ENCODE results near the gene TBC1D16. TPM values are rescaled to one million over a fixed set of nuclear protein-coding genes. Genes with fewer than 3 reads are reported as not detected.

TBC1D16 gene
- total RNA-seq, 1 experiment from 2014 or later: 21.1 TPM

DNA sequence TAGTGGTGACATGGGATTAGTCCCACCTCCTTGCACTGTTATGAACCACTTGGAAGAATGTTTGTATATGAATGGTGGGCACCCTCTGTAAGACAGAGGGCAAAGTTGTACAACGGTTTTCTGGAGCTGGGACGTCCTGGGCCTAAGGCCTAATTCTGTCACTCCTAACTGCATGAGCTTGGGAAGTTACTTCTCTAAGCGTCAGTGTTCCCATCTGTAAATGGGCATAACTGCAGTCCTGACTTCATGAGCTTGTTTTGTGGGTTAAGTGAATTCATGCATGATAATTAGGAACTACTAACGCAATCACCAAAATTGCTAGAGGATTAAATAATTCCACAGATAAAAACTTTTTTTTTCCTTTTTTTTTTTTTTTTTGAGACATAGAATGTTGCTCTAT lies 1.8 kb downstream of the TBC1D16 start:
- no peak overlapping the region for H3K27ac Mint-ChIP-seq (ENCODE audit: low read depth, unreplicated experiment)
- intact Hi-C loops (cut with micrococcal nuclease): no loop called here
- BruUV-seq (replicated peaks): no TSS peak
- H3K9me3 Mint-ChIP-seq (ENCODE audit: unreplicated experiment): no peaks in the 10 kb centered on the region
- POLR2A ChIA-PET: interaction anchor here (1.0 to 1.9 kb wide), 4 partner anchors 12 to 26 kb away, joined by 3 to 9 read pairs (median 5); no protein-coding TSS in a partner anchor
- TF ChIP-seq, protein P1, sequence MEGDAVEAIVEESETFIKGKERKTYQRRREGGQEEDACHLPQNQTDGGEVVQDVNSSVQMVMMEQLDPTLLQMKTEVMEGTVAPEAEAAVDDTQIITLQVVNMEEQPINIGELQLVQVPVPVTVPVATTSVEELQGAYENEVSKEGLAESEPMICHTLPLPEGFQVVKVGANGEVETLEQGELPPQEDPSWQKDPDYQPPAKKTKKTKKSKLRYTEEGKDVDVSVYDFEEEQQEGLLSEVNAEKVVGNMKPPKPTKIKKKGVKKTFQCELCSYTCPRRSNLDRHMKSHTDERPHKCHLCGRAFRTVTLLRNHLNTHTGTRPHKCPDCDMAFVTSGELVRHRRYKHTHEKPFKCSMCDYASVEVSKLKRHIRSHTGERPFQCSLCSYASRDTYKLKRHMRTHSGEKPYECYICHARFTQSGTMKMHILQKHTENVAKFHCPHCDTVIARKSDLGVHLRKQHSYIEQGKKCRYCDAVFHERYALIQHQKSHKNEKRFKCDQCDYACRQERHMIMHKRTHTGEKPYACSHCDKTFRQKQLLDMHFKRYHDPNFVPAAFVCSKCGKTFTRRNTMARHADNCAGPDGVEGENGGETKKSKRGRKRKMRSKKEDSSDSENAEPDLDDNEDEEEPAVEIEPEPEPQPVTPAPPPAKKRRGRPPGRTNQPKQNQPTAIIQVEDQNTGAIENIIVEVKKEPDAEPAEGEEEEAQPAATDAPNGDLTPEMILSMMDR (IDR thresholded peaks at IDR 0.05; ENCODE audit: unreplicated experiment): no peak
- H3K4me3 Mint-ChIP-seq (ENCODE audit: unreplicated experiment): peak overlapping the region; percentile 16
- CTCF ChIA-PET: interaction anchor here (0.9 to 2.6 kb wide), 3 partner anchors 26 to 177 kb away, joined by 6 to 23 read pairs (median 13); no protein-coding TSS in a partner anchor
- H3K36me3 Mint-ChIP-seq (ENCODE audit: insufficient read depth, unreplicated experiment): peaks cover 24% of the 10 kb centered on the region
- H3K27me3 Mint-ChIP-seq (ENCODE audit: insufficient read depth, unreplicated experiment): no peaks in the 10 kb centered on the region
- no peak for DNase-seq (ENCODE audit: unreplicated experiment)
- H3K4me1 Mint-ChIP-seq (ENCODE audit: insufficient read depth, unreplicated experiment): peaks cover 35% of the 10 kb centered on the region

DNA sequence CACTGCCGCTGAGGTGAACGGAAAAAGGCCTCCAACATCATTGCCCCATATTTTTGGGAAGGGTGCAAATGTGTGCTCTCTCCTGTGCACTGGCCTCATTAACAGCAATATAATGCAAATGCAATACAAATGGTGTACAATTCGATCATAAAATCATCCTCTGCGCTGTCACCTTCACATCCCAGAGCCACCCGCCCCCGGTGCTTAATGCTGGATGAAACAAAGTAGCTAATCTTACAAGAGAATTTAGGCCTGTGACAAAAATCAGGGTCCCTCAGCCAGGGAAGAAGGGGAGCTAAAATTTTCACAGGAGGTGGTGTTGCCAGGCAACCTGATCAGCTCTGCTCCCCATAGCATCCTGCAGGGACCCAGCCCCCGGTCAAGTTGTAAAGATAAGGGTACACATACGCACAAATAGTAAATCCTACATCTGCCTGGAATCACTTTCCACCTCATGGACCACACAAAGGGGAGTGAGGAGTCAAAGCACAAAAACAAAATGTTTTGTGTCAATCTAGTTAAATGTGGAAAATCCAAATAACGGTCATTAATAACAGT lies 3.0 kb downstream of the TBC1D16 start:
- intact Hi-C loops (cut with micrococcal nuclease): no loop called here
- H3K4me3 Mint-ChIP-seq (ENCODE audit: unreplicated experiment): no peak overlapping the region
- no peaks in the 10 kb centered on the region for H3K9me3 Mint-ChIP-seq (ENCODE audit: unreplicated experiment)
- DNase-seq (ENCODE audit: unreplicated experiment): no peak
- TF ChIP-seq, protein P1 (IDR thresholded peaks at IDR 0.05; ENCODE audit: unreplicated experiment): no peak
- ChIA-PET CTCF (interaction anchor here (1.8 to 2.6 kb wide), 2 partner anchors 25 to 27 kb away, joined by 13 to 23 read pairs; no protein-coding TSS in a partner anchor), POLR2A (no interaction called here)
- H3K27ac Mint-ChIP-seq (ENCODE audit: low read depth, unreplicated experiment): no peak overlapping the region
- H3K27me3 Mint-ChIP-seq (ENCODE audit: insufficient read depth, unreplicated experiment): no peaks in the 10 kb centered on the region
- no TSS peak for BruUV-seq (replicated peaks)
- H3K36me3 Mint-ChIP-seq (ENCODE audit: insufficient read depth, unreplicated experiment): peaks cover 24% of the 10 kb centered on the region
- peaks cover 43% of the 10 kb centered on the region for H3K4me1 Mint-ChIP-seq (ENCODE audit: insufficient read depth, unreplicated experiment)

DNA sequence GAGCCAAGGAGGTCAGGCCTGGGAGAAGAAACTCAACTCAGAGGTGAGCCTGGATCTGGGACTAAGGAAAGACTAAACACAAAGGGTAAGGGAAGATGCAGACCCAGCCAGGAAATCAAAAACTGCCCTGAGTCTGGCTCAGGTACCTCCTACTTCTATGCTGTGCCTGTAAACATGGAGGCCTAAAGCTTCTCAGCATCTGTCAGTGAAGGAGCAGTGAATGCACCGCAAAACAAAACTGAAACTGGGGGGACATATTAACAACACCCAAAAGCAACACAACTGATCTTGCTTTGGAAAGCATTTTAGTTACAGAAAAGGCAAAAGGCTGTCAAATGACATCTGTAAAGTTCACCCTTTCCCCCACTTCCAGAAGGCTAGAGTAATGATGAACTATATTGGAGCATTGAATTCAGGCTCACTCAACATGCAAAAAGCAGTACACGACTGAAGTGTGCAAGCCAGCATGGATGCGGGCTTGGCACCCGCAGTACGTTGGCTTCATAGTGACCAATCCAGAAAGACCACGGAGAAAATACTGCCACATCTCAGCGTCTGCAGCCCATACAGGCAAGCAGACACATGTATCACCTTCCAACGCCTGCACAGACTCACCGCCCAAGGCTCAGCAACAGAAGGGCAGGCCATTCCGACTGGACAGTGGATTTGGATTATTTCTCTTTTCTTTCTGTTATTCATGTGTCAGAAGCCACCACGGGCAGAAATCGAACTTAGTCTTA lies 3.8 kb downstream of the TBC1D16 start:
- DNase-seq (ENCODE audit: unreplicated experiment): no peak
- Mint-ChIP-seq H3K9me3 (ENCODE audit: unreplicated experiment) (no peaks in the 10 kb centered on the region), H3K36me3 (ENCODE audit: insufficient read depth, unreplicated experiment) (peaks cover 24% of the 10 kb centered on the region), H3K27me3 (ENCODE audit: insufficient read depth, unreplicated experiment) (no peaks in the 10 kb centered on the region), H3K27ac (ENCODE audit: low read depth, unreplicated experiment) (no peak overlapping the region), H3K4me1 (ENCODE audit: insufficient read depth, unreplicated experiment) (peaks cover 38% of the 10 kb centered on the region), H3K4me3 (ENCODE audit: unreplicated experiment) (no peak overlapping the region)
- TF ChIP-seq, protein P1 (IDR thresholded peaks at IDR 0.05; ENCODE audit: unreplicated experiment): no peak
- no TSS peak for BruUV-seq (replicated peaks)
- intact Hi-C loops (cut with micrococcal nuclease): no loop called here
- CTCF ChIA-PET: interaction anchor here (2.6 kb wide), 1 partner anchor 26 kb away, joined by 23 read pairs; no protein-coding TSS in a partner anchor
- POLR2A ChIA-PET: no interaction called here

DNA sequence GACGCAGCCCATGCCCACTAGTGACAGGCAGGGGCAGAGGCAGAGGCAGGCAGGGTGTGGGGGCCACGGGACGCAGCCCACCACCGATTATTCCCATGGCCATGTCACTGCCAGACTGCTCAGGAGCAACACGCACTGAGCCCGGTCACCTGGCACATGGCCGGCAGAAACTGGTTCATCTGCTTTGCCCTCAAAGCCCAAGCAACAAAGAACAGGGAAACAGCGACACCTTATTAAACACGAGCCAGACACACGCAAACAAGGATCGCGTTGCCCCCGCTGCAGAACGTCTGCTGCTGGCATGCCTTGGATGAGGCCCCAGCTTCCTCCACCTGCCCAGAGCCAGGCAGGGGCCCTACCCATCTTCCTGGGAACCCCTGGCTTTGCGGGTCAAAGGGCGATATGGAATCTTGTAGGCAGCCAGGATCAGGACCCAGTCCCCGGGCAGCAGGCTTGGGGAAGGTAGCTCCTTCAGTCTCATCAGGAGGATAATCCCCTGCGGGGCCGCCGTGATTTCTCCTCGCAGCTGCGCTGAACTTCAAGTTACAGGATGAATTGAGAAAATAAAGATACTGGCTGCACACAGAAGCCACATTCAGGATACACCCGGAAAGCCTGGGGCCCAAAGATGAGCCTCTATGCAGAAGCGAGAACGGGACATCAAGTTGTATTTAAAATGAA lies 4.8 kb downstream of the TBC1D16 start:
- H3K27me3 Mint-ChIP-seq (ENCODE audit: insufficient read depth, unreplicated experiment): no peaks in the 10 kb centered on the region
- peaks cover 17% of the 10 kb centered on the region for H3K36me3 Mint-ChIP-seq (ENCODE audit: insufficient read depth, unreplicated experiment)
- no peak overlapping the region for H3K4me3 Mint-ChIP-seq (ENCODE audit: unreplicated experiment)
- H3K27ac Mint-ChIP-seq (ENCODE audit: low read depth, unreplicated experiment): no peak overlapping the region
- H3K9me3 Mint-ChIP-seq (ENCODE audit: unreplicated experiment): no peaks in the 10 kb centered on the region
- no peak for DNase-seq (ENCODE audit: unreplicated experiment)
- TF ChIP-seq, protein P1 (IDR thresholded peaks at IDR 0.05; ENCODE audit: unreplicated experiment): no peak
- H3K4me1 Mint-ChIP-seq (ENCODE audit: insufficient read depth, unreplicated experiment): peaks cover 38% of the 10 kb centered on the region
- intact Hi-C loops (cut with micrococcal nuclease): no loop called here
- BruUV-seq (replicated peaks): no TSS peak
- CTCF ChIA-PET: no interaction called here
- POLR2A ChIA-PET: interaction anchor here (2.0 kb wide), 1 partner anchor 22 kb away, joined by 11 read pairs; no protein-coding TSS in a partner anchor
